T-helper 1 cell treated with Interleukin-12 subunit alpha and Interleukin-12 subunit beta and Interleukin-4 antibody, amounts not matched to agents 30 ng/mL and 1 ng/mL, for 36 hours (primary cell): Measurements from ENCODE around the gene RBMS3. TPM values are rescaled to one million over a fixed set of nuclear protein-coding genes. Genes with fewer than 3 reads are reported as not detected.
"Not testable (repeated sequence)": the region's sequence is repeated elsewhere in the genome, so short reads cannot be mapped to it uniquely, and the experiment has no call there.

Experiments used
- intact Hi-C: fragments of 100-400 bp; cut with micrococcal nuclease; formaldehyde crosslinking; loops from one replicate; pipeline ENCODE4 v1.15.1; 2024
- total RNA-seq: library from RNA; stranded (reverse); gene quantifications from 2 replicates; pipeline ENCODE4 v1.2.3, GENCODE V29; 2022

The RBMS3 gene
- total RNA-seq, 1 donor from 2014 or later: 4.1 TPM

DNA sequence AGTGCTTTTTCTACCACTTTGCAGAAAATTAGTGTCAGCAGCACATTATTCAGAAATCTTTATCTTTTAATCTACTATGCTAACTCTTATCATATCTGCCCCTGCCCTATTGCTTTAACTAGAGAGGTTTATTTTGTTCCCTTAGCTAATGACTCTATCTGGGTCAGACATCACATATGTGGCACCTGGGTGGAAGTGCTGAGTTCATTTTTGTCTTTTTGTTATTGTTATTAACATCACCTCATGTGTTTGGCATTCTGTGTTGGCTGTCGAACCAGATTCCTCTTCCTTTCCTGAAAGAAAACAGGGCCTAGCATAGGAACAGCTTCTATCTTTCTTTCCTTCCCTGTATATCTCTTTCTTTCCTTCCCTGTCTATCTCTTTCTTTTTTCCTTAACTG is 100.7 kb downstream of the RBMS3 start:
- intact Hi-C loops: no loop called here

DNA sequence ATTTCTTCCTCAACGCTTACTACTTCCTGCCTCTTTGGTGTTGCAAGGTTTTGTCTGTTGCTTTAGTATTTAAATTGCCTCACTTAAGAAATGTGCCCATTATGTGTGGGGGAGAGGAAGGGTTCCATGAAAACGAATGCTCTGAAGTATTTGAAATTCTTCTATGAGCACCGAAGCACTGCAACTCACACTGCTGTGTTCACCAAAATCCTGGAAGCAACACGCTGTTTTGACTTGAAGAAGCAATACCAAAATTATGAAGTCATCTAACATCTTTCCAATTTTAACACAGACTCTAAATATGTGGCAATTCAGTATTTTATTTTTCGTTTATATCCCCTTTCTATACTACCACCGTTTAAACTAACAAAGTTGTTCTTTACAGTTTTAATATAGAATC is 101.5 kb downstream of the RBMS3 start:
- intact Hi-C loops: no loop called here

GRCh38 chr3:29382845-29383244 is 102.0 kb downstream of the RBMS3 start:
- intact Hi-C loops: no loop called here

DNA sequence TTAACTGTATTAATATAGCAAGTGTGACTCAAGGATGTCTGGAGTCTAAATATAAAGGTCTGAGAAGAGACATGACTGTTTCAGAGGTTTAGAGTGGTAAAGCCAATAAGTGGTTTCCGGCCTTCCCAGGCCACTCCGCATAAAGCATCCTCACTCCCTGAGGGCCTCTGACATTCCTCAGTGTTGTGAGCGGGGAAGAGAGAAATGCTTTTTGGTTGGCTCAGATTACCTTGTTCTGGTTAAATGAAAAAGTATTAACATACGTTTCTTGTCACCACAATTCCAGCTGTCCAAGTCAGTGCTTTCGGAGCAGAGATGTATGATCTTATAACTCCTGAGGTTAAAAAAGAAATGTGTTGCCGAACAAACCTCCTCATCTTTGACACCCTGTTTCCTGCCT is 103.8 kb downstream of the RBMS3 start:
- intact Hi-C loops: no loop called here

GRCh38 chr3:29385046-29385830 is 104.4 kb downstream of the RBMS3 start:
- intact Hi-C loops: no loop called here

- intact Hi-C loops: no loop called here
These were observed 108.5 kb downstream of the RBMS3 start for GRCh38 chr3:29389362-29389761.

DNA sequence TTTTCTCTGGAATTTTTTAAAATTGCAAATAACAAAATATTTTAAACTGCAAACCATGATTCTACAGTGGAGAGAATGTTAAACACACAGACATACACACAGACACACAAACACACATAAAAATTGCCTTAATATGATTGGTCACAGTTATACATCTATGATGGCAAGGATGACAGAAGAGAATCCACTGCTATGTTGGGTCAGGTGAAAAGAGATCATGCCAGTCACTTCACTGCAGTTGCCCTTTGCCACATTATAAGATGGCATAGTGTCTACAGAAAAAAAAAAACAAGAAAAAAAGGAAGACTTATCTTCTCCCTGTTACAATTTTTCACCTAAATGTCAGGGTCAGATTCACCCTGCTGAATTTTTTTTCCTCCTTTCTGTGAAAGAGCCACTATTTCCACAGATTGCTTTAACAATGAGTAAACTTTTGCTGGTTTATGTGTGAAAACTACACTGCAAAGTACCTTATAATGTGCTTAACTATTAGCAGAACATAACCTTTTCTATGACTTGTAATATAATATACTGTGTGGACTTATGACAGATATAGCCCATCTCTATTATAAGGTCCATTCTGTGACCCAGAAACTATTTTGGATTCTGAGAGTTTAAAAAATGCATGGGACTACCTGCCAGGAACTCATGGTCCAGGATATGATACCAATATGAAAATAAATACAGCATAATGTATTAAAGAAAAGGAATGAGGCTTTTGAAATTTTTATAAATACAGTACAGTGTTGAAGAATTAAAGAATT is 111.9 kb downstream of the RBMS3 start:
- intact Hi-C loops: no loop called here

DNA sequence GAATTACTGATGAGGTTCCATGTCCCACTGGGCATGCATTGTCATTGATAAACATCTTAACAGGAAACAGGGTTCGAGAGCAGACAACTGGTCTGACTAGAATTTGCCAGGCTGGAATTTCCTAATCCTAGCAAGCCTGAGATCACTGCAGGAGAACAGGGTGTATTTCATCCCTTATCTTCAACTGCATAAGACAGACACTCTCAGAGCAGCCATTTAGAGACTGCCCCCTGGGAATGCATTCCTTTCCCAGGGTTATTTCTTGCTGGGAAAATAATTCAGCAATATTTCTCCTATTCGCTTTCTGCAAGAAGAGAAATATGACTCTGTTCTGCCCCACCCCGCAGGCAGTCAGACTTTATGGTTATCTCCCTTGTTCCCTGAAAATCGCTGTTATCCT is 113.1 kb downstream of the RBMS3 start:
- intact Hi-C loops: not testable (repeated sequence)

DNA sequence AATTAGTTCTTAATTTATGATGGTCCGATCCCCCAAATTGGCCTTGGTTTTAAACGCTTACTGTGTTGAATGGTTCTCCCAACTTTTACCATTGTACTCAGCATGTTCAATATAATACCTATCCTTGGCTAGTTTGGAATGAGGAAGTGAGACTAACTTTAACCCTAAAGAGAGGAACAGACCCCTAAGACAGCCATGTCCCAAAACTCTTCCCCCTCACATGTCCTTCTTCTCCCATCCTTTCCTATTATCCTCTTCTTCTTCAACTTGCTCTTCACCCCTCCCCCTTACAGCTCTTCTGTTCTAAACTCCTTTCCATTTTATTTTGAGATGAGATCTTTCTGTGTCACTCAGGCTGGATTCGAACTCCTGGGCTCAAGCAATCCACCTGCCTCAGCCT is 116.5 kb downstream of the RBMS3 start:
- intact Hi-C loops: no loop called here

DNA sequence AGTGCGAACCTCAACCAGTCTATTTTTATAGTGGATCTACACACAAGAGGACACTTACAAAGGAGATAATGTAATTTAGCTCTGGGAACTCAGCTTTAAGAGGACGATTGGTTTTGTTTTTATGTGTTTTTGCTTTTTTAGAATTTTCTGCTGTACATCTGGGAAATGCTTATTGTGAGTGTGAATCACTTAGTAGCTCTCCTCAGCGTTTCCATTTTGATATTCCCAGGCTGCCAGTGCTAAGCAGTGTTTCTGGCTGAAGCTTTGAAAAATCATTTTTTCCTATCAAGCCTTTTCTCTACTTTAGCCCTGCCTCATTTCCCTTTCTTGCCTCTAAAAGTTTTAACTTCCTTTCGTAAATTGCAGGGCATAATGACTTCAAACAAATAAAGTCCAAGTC is 117.9 kb downstream of the RBMS3 start:
- intact Hi-C loops: no loop called here

GRCh38 chr3:29406291-29406832 is 125.5 kb downstream of the RBMS3 start:
- intact Hi-C loops: no loop called here

DNA sequence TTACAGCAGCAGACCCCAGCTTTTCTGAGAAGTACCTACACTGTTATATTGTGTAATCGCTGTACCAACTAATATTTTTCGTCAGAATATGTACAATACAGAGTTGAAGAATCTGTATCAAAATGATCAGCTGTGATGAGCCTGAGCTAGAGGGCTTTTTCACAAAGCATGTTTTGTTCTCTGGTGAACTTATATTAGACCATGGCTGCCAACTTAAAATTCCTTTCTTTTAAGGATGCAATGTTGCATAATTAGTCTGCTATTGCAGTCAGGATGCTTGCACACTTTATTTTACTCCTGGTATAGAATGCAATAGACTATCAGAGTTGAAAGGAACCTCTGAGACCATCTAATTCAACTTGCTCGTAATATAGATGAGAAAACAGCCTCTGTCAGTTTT is 127.8 kb downstream of the RBMS3 start:
- intact Hi-C loops: no loop called here

DNA sequence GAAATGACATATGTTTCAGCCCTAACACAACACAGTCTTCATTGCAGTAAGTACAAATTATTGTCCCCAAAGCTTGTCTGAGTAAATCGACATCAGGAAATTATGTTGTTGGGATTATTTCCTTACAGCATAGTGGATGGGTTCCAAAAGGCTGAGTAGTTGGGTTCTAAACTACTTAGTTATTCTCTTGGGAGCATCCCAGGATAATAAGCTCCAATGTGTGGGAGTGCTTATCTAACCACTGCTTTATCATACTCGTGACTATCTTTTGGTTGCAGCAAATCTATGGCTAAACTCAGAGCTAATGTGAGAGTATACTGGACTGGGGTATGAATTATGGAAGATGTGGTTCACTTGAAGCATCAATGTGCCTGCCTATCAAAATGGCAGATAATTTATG is 128.5 kb downstream of the RBMS3 start:
- intact Hi-C loops: no loop called here

DNA sequence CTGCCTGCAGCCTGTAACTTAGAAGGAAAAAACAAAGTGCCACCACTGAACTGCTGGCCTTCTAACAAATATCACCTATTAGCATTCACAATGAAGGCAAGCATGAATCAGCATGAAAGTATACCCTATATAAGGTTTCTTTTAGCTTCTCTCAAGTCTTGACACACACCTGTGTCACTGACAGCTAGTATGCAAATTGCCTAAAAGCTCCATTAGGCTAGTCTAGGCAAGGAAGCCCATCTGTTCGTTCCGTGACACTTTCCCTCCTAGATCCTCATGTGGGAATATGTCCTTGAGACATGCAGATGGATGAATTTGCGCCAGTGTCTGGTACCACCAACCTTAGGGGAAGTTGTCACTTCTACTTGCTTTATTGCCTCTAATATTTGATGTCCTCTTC is 129.3 kb downstream of the RBMS3 start:
- intact Hi-C loops: no loop called here

- intact Hi-C loops: no loop called here
These were observed 130.0 kb downstream of the RBMS3 start for GRCh38 chr3:29410660-29411405.

DNA sequence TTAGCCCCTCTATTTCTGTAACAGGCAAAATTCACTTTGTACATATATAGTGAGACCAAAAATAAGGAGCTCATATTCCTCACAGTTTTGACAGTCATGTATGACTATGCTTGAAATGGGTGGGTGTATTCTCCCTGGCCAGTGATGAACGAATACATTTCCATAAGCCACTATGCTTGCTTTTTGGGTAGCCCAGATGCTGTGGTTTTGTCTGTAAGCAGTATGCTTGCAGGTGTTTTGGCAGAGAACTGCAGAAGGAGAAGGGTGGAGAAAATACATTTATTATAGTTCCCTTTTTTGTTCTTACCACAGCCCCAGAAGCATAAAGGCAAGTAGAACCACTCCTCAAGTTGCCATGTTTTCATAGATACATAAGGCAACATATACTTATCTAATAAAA is 131.2 kb downstream of the RBMS3 start:
- intact Hi-C loops: no loop called here

DNA sequence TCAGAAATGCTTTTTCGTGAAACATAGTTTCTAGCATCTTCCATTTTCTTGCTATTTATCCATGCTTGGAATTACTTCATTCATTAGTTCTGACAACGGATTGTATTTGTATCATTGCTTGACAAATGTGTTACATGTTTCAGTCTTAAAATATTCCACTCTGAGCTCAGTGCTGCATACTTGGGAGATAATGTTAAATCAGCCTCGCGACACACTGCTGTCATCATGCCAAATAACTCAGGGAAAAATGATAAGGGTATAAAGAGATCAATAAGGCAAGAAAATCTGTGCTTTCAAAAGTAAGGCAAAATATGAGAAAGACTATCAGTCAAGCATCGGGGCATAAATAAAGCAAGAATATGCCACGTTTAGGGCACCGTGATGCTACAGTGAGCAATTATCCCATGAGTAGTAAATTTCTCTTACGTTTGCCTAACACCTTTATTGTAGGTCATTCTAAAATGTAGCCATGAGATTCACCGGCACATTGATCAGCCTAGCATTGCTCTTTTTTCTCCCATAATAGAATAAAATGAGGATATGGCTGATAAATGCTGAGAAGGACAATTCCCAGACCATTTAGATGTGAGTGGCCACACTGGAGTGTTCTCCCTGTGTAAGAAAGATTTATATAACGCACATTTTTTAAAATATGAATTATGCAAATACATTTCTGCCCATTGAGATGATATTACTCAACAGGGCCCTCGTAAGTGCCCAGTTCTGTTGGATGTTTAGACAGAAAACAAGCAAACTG is 133.8 kb downstream of the RBMS3 start:
- intact Hi-C loops: no loop called here

GRCh38 chr3:29415482-29416223 is 134.8 kb downstream of the RBMS3 start:
- intact Hi-C loops: no loop called here

DNA sequence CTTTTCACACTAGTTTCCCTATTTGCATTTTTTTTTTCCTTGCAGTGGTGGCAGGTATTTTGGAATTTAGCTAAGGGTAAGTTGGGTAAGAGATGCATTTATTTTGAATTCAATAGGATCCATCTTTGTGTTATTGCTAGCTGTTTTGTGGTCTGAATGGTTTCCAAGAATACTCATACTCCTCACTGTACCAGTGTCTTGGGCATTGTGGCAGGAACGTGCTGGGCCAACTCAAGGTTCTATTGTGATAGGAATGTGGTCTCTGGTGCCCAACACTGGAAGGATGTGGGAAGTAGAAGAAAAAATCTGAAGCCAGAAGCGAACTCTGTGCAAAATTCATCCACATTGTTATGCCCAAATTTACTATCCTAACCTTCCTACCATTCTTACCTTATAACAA is 135.6 kb downstream of the RBMS3 start:
- intact Hi-C loops: no loop called here

GRCh38 chr3:29420106-29420505 is 139.2 kb downstream of the RBMS3 start:
- intact Hi-C loops: no loop called here
